IMR-90 (cell line): ENCODE results near the gene TGFA. TPM values are rescaled to one million over a fixed set of nuclear protein-coding genes. Genes with fewer than 3 reads are reported as not detected.

ENCODE experiments used
- ATAC-seq: fragments of 200-7000 bp; cut with Tn5 transposase; 2 replicates; pipeline ENCODE4 v1.9.1; 2020; ENCODE audit warnings: low read depth, mild to moderate bottlenecking, moderate library complexity
- BruUV-seq: library from RNA; stranded (reverse); fragments of 400-500 nt; replicated peaks from 2 replicates; lab custom pipeline; 2021; lab: Mats Ljungman, UMichigan
- CTCF ChIA-PET: fragments of 300-600 bp; formaldehyde crosslinking; extraction: SDS; loops from one replicate; lab custom pipeline; 2021; ENCODE audit warnings: antibody characterized with exemption; lab: Yijun Ruan, JAX
- POLR2A ChIA-PET: fragments of 300-600 bp; sonication (Branson Sonifier 250); formaldehyde crosslinking; loops from one replicate; lab custom pipeline; 2022; ENCODE audit warnings: antibody characterized with exemption; ENCODE audit not compliant: unreplicated experiment; lab: Charles Lee
- DNase-seq: peaks from one replicate; pipeline ENCODE4 v3.0.0; 2013
- H2AFZ ChIP-seq: replicated peaks from 2 replicates; pipeline ENCODE3; 2013; ENCODE audit warnings: low read length, mild to moderate bottlenecking; ENCODE audit not compliant: poor library complexity
- H2AK5ac ChIP-seq: 2 replicates; pipeline ENCODE4 v1.6.1; 2013; ENCODE audit warnings: low read depth, low read length, inconsistent platforms
- H2AK9ac ChIP-seq: replicated peaks from 2 replicates; pipeline ENCODE3; 2013; ENCODE audit warnings: mild to moderate bottlenecking, low read depth, low read length, moderate library complexity; ENCODE audit not compliant: poor library complexity
- H2BK120ac ChIP-seq: 2 replicates; pipeline ENCODE4 v1.6.1; 2013; ENCODE audit warnings: low read depth, low read length, inconsistent platforms
- H2BK15ac ChIP-seq: 3 replicates; pipeline ENCODE4 v1.6.1; 2013; ENCODE audit warnings: low read depth, low read length, inconsistent platforms
- H2BK20ac ChIP-seq: 2 replicates; pipeline ENCODE4 v1.6.1; 2013; ENCODE audit warnings: low read depth, mild to moderate bottlenecking, inconsistent platforms, low read length, moderate library complexity
- H2BK5ac ChIP-seq: 2 replicates; pipeline ENCODE4 v1.6.1; 2013; ENCODE audit warnings: mild to moderate bottlenecking, low read depth, low read length, inconsistent platforms; ENCODE audit not compliant: poor library complexity, severe bottlenecking
- H3K14ac ChIP-seq: replicated peaks from 2 replicates; pipeline ENCODE4 v1.6.1; 2013; ENCODE audit warnings: low read depth, low read length, inconsistent platforms
- H3K18ac ChIP-seq: 2 replicates; pipeline ENCODE4 v1.6.1; 2013; ENCODE audit warnings: low read depth, low read length, control low read depth
- H3K23ac ChIP-seq: 2 replicates; pipeline ENCODE4 v1.6.1; 2013; ENCODE audit warnings: low read depth, low read length, inconsistent platforms
- H3K27ac ChIP-seq: 2 replicates; pipeline ENCODE4 v1.5.1; 2013; ENCODE audit warnings: mild to moderate bottlenecking, control low read depth, low read length; ENCODE audit not compliant: insufficient read depth
- H3K27me3 ChIP-seq: 2 replicates; pipeline ENCODE4 v1.6.1; 2013; ENCODE audit warnings: low read length; ENCODE audit not compliant: control insufficient read depth, insufficient read depth
- H3K36me3 ChIP-seq: 2 replicates; pipeline ENCODE4 v1.6.1; 2013; ENCODE audit warnings: low read length, mixed read lengths; ENCODE audit not compliant: control insufficient read depth, insufficient read depth
- H3K4ac ChIP-seq: 2 replicates; pipeline ENCODE4 v1.6.1; 2013; ENCODE audit warnings: low read depth, low read length, inconsistent platforms
- H3K4me1 ChIP-seq: 2 replicates; pipeline ENCODE4 v1.6.1; 2013; ENCODE audit warnings: low read length, mixed read lengths; ENCODE audit not compliant: control insufficient read depth, insufficient read depth
- H3K4me2 ChIP-seq: 2 replicates; pipeline ENCODE4 v1.6.1; 2013; ENCODE audit warnings: low read depth, mild to moderate bottlenecking, control low read depth, low read length, moderate library complexity
- H3K4me3 ChIP-seq: 2 replicates; pipeline ENCODE4 v1.5.1; 2013; ENCODE audit warnings: low read depth, mild to moderate bottlenecking, control low read depth, low read length, moderate library complexity; ENCODE audit not compliant: insufficient read depth
- H3K56ac ChIP-seq: 2 replicates; pipeline ENCODE4 v1.6.1; 2013; ENCODE audit warnings: low read length, inconsistent platforms; ENCODE audit not compliant: insufficient read depth; ENCODE audit errors: extremely low read depth
- H3K79me1 ChIP-seq, 2 experiments: 2 replicates each; pipeline ENCODE4 v1.6.1; 2013; ENCODE audit warnings: low read length in 2 of 2, inconsistent platforms in 1 of 2, low read depth in 1 of 2
- H3K9ac ChIP-seq: 2 replicates; pipeline ENCODE4 v1.6.1; 2013; ENCODE audit warnings: low read depth, low read length, control low read depth
- H3K9me1 ChIP-seq: 2 replicates; pipeline ENCODE4 v1.6.1; 2013; ENCODE audit warnings: low read length, inconsistent platforms; ENCODE audit not compliant: insufficient read depth
- H3K9me3 ChIP-seq: 2 replicates; pipeline ENCODE4 v1.6.1; 2013; ENCODE audit warnings: low read length; ENCODE audit not compliant: control insufficient read depth, insufficient read depth
- H4K20me1 ChIP-seq: 2 replicates; pipeline ENCODE4 v1.6.1; 2013; ENCODE audit warnings: low read length, inconsistent platforms; ENCODE audit not compliant: insufficient read depth
- H4K5ac ChIP-seq: 2 replicates; pipeline ENCODE4 v1.6.1; 2013; ENCODE audit warnings: mild to moderate bottlenecking, low read depth, low read length, control low read depth
- H4K8ac ChIP-seq, 2 experiments: 2 replicates each; pipeline ENCODE4 v1.6.1; 2013; ENCODE audit warnings: low read depth in 2 of 2, low read length in 2 of 2, control low read depth in 1 of 2, inconsistent platforms in 1 of 2
- H4K91ac ChIP-seq: 2 replicates; pipeline ENCODE4 v1.6.1; 2013; ENCODE audit warnings: low read depth, low read length, inconsistent platforms; ENCODE audit not compliant: insufficient read depth
- CEBPB ChIP-seq: IDR thresholded peaks from 2 replicates; pipeline ENCODE4 v1.6.1; 2012; ENCODE audit warnings: low read depth, low read length, improper control_type of control experiment
- CTCF ChIP-seq: conservative IDR thresholded peaks from 2 replicates; pipeline ENCODE4 v1.5.1; 2012; ENCODE audit warnings: mild to moderate bottlenecking, low read depth, low read length, improper control_type of control experiment
- MAZ ChIP-seq: IDR thresholded peaks from 2 replicates; pipeline ENCODE4 v1.6.1; 2012; ENCODE audit warnings: low read depth, mild to moderate bottlenecking, low read length, improper control_type of control experiment, moderate library complexity, borderline replicate concordance
- POLR2A ChIP-seq: IDR thresholded peaks from 2 replicates; pipeline ENCODE4 v1.6.1; 2012; ENCODE audit warnings: mild to moderate bottlenecking, low read depth, low read length
- RCOR1 ChIP-seq: IDR thresholded peaks from 2 replicates; pipeline ENCODE4 v1.6.1; 2012; ENCODE audit warnings: mild to moderate bottlenecking, low read length, improper control_type of control experiment; ENCODE audit not compliant: insufficient replicate concordance
- SMC3 ChIP-seq: fragments of 150-350 bp; IDR thresholded peaks from 2 replicates; pipeline ENCODE4 v1.6.1; 2016; ENCODE audit warnings: low read depth, mild to moderate bottlenecking, antibody characterized with exemption, low read length, moderate library complexity
- WGBS, 2 experiments: methylation state at CpG; one replicate each; pipeline versions ENCODE4 v1.1.5 to v1.1.7; 2013; ENCODE audit warnings: missing lambda C conversion rate in 2 of 2; ENCODE audit not compliant: insufficient read length in 1 of 2; ENCODE audit errors: extremely low coverage in 2 of 2; 5-methylcytosine and 5-hydroxymethylcytosine counted together
- dilution Hi-C: fragments of 300-500 bp; cut with HindIII; formaldehyde crosslinking; loops from one replicate; pipeline ENCODE4 v1.14.3; 2018; ENCODE audit warnings: low sequenced_read_pairs; ENCODE audit not compliant: unreplicated experiment
- in situ Hi-C: fragments of 300-500 bp; cut with MboI; formaldehyde crosslinking; loops from 3 replicates; pipeline ENCODE4 v1.14.3; 2019; ENCODE audit warnings: low sequenced_read_pairs, inconsistent platforms, mixed read lengths
- intact Hi-C: fragments of 100-400 bp; cut with micrococcal nuclease; formaldehyde crosslinking; loops from 2 replicates; pipeline ENCODE4 v1.10.0; 2022
- polyA plus RNA-seq, 3 experiments: library from polyadenylated mRNA; depleted of rRNA; stranded (reverse); fragments of >200 nt; gene quantifications; 2 replicates each; pipeline ENCODE4 v1.2.3, GENCODE V29; 2012; ENCODE audit warnings: low replicate concordance in 1 of 3
- total RNA-seq: library from RNA; depleted of rRNA; stranded (reverse); fragments of >200 nt; gene quantifications from 2 replicates; pipeline ENCODE4 v1.2.3, GENCODE V29; 2012

TGFA gene
- total and polyA plus RNA-seq, 2 of the 4 experiments (the other 2 are of a cell fraction), result not detected

GRCh38 chr2:70458661-70459060 lies 95.0 kb downstream of the TGFA start:
- in situ Hi-C loops, result no loop called here
- no peak for ATAC-seq
- BruUV-seq, result no TSS peak

More at GRCh38 chr2:70458661-70459060, 95.0 kb downstream of the TGFA start:
- H3K79me1 ChIP-seq, result no peaks in the 10 kb centered on the region
- H4K8ac ChIP-seq, result no peak overlapping the region
- H4K5ac ChIP-seq, result no peak overlapping the region
- no peak for TF ChIP-seq RCOR1
- TF ChIP-seq CTCF, result no peak
- TF ChIP-seq CEBPB, result no peak
- TF ChIP-seq SMC3, result no peak
- TF ChIP-seq POLR2A, result no peak
- no peak for TF ChIP-seq MAZ
- DNase-seq, result no peak
- peaks cover 10% of the 10 kb centered on the region for H3K27me3 ChIP-seq
- no peak overlapping the region for H2AK9ac ChIP-seq
- H2BK5ac ChIP-seq, result no peak overlapping the region
- H3K27ac ChIP-seq, result no peak overlapping the region
- H3K4me3 ChIP-seq, result no peak overlapping the region
- H3K14ac ChIP-seq, result no peak overlapping the region
- dilution Hi-C loops, result no loop called here
- no peaks in the 10 kb centered on the region for H3K9me3 ChIP-seq
- H2AFZ ChIP-seq, result peak overlapping the region; percentile 33
- intact Hi-C loops, result no loop called here
- CTCF ChIA-PET, result no interaction called here
- no peak overlapping the region for H4K91ac ChIP-seq
- no peak overlapping the region for H2BK20ac ChIP-seq
- H3K9me1 ChIP-seq, result no peaks in the 10 kb centered on the region
- no peak overlapping the region for H3K56ac ChIP-seq
- H2BK120ac ChIP-seq, result no peak overlapping the region
- 55% methylated on average over 4 of the region's 5 CpGs; no CpG with 5 or more reads in 1 of the 2 experiments for WGBS, 2 experiments
- no peaks in the 10 kb centered on the region for H3K36me3 ChIP-seq
- H3K4me2 ChIP-seq, result no peak overlapping the region
- H2BK15ac ChIP-seq, result no peak overlapping the region
- H3K4me1 ChIP-seq, result no peaks in the 10 kb centered on the region
- H4K20me1 ChIP-seq, result no peaks in the 10 kb centered on the region
- POLR2A ChIA-PET, result no interaction called here
- no peak overlapping the region for H3K4ac ChIP-seq
- H3K9ac ChIP-seq, result no peak overlapping the region
- H3K18ac ChIP-seq, result no peak overlapping the region
- no peak overlapping the region for H2AK5ac ChIP-seq
- H3K23ac ChIP-seq, result no peak overlapping the region
